Mesodermal cell (in vitro differentiated cells): ENCODE data around the gene DISC1.
"Not testable (repeated sequence)": the region's sequence is repeated elsewhere in the genome, so short reads cannot be mapped to it uniquely, and the experiment has no call there.

Experiments used
- H3K27ac ChIP-seq: 2 replicates; pipeline ENCODE4 v1.7.0; 2013; ENCODE audit warnings: mild to moderate bottlenecking, low read depth, low read length, moderate library complexity; ENCODE audit not compliant: severe bottlenecking
- H3K36me3 ChIP-seq: 2 replicates; pipeline ENCODE4 v1.7.1; 2013; ENCODE audit warnings: mild to moderate bottlenecking, low read length, moderate library complexity; ENCODE audit not compliant: control insufficient read depth, insufficient read depth
- H3K4me1 ChIP-seq: one replicate; pipeline ENCODE4 v1.7.1; 2013; ENCODE audit warnings: mild to moderate bottlenecking, low read length; ENCODE audit not compliant: insufficient read depth, control insufficient read depth, poor library complexity, severe bottlenecking
- H3K4me3 ChIP-seq: 2 replicates; pipeline ENCODE4 v1.7.0; 2013; ENCODE audit warnings: low read length, control low read depth, mild to moderate bottlenecking; ENCODE audit not compliant: insufficient read depth, poor library complexity, severe bottlenecking; ENCODE audit errors: extremely low read depth
- H3K9me3 ChIP-seq: 2 replicates; pipeline ENCODE4 v1.7.1; 2013; ENCODE audit warnings: mild to moderate bottlenecking, low read length, moderate library complexity; ENCODE audit not compliant: control insufficient read depth
- WGBS, 2 experiments: methylation state at CpG; one replicate each; pipeline ENCODE4 v1.1.5; 2013; ENCODE audit warnings: missing lambda C conversion rate in 2 of 2; ENCODE audit not compliant: insufficient coverage in 2 of 2; 5-methylcytosine and 5-hydroxymethylcytosine counted together

The DISC1 gene

DNA sequence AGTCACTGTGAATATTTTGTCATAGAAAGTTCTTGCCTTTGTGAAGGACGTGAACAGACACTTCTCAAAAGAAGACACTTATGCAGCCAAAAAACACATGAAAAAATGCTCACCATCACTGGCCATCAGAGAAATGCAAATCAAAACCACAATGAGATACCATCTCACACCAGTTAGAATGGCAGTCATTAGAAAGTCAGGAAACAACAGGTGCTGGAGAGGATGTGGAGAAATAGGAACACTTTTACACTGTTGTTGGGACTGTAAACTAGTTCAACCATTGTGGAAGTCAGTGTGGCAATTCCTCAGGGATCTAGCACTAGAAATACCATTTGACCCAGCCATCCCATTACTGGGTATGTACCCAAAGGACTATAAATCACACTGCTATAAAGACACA lies 33.3 kb upstream of the DISC1 start:
- not testable (repeated sequence) for H3K27ac ChIP-seq, H3K9me3 ChIP-seq, H3K4me1 ChIP-seq, H3K36me3 ChIP-seq, H3K4me3 ChIP-seq
- WGBS, 2 experiments: no CpG with 5 or more reads among the region's 1 CpG

DNA sequence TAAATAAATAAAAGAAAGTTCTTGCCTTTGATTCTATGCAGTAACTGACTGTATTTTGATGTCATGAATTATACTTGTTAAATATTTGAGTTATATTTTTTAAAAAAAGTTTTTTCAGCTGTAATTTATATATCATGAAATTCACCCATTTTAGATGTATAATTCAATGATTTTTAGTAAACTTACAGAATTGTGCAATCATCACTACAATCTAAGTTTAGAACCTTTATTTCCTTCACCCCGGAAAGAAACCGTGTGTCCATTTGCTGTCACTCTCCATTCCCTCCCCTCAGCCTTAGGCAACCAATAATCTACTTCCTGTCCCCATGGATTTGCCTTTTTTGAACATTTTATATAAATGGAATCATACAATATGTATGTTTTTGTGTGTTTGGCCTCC lies 32.5 kb upstream of the DISC1 start:
- 63% methylated on average over 2 of the region's 2 CpGs; no CpG with 5 or more reads in 1 of the 2 experiments for WGBS, 2 experiments
- H3K4me3 ChIP-seq: no peak overlapping the region

DNA sequence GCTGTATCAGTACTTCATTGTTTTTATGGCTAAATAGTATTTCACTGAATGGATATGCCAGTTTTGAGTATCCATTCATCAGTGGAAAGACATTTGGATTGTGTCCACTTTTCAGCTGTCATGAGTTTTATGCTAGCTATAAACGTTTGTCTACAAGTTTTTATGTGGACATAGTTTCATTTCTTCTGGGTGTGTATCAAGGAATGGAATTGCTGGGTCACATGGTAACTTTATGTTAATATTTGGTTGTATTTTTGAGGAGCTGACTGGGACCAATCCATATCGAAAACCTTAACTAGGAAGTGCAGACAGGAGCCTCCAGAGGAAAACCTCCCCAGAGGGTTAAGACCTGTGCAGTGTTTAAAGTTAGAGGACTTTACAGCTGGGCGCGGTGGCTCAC lies 31.8 kb upstream of the DISC1 start:
- no peak overlapping the region for H3K4me3 ChIP-seq
- no peaks in the 10 kb centered on the region for H3K9me3 ChIP-seq
- 82 to 90% methylated on average over 4 of the region's 4 CpGs for WGBS, 2 experiments
- no peak overlapping the region for H3K27ac ChIP-seq
- no peaks in the 10 kb centered on the region for H3K36me3 ChIP-seq
- no peaks in the 10 kb centered on the region for H3K4me1 ChIP-seq

More for the DNA sequence above, 32.5 kb upstream of the DISC1 start:
- Histone ChIP-seq H3K36me3 (no peaks in the 10 kb centered on the region), H3K27ac (no peak overlapping the region), H3K9me3 (no peaks in the 10 kb centered on the region), H3K4me1 (no peaks in the 10 kb centered on the region)

DNA sequence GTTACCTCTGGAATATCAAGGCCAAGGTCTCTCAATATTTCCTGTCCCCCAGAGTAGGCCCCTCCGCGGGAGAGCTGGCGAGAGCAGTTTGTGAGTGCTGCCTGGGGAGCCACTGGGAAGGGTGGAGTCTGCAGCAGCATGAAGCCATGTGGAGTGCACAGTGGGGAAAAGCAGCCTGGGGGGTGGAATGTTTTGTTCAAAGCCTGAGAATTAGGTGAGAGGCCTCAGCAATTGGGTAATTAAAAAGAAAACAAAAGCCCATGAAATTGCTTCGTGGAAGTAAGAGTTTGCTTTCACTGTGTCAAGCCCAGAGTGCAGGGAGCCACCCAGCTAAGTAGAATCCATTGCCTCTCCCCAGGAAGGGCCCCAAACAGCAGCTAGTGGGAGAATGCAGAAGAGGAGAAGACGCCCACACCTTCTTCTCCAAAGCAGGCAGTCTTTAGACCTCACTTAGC lies 30.2 kb upstream of the DISC1 start:
- no peak overlapping the region for H3K27ac ChIP-seq
- no peak overlapping the region for H3K4me3 ChIP-seq
- H3K36me3 ChIP-seq: no peaks in the 10 kb centered on the region
- H3K4me1 ChIP-seq: no peaks in the 10 kb centered on the region
- H3K9me3 ChIP-seq: no peaks in the 10 kb centered on the region
- WGBS, 2 experiments: 41 to 42% methylated on average over 2 to 4 of the region's 5 CpGs

DNA sequence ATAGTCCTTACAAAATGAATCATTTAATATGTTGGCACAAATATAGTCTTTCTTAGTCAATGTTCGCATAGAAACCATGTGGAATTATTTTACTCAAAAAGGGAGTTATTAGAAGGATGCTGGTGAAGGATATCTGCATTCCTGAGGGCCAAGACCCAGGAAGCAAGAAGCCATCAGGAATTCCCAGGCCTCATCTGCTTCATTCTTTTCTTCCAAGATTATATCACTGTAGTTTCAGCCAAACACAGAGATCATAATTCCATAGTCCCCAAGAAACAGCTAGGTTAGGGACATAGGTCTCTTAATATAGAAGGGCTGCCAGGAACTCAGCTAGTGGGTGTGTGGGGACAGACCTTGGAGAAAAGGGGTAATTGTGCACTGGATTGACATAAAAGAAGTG lies 28.6 kb upstream of the DISC1 start:
- H3K4me3 ChIP-seq: no peak overlapping the region
- WGBS, 2 experiments: no CpG with 5 or more reads among the region's 1 CpG
- H3K27ac ChIP-seq: no peak overlapping the region
- no peaks in the 10 kb centered on the region for H3K36me3 ChIP-seq
- H3K4me1 ChIP-seq: no peaks in the 10 kb centered on the region
- no peaks in the 10 kb centered on the region for H3K9me3 ChIP-seq

DNA sequence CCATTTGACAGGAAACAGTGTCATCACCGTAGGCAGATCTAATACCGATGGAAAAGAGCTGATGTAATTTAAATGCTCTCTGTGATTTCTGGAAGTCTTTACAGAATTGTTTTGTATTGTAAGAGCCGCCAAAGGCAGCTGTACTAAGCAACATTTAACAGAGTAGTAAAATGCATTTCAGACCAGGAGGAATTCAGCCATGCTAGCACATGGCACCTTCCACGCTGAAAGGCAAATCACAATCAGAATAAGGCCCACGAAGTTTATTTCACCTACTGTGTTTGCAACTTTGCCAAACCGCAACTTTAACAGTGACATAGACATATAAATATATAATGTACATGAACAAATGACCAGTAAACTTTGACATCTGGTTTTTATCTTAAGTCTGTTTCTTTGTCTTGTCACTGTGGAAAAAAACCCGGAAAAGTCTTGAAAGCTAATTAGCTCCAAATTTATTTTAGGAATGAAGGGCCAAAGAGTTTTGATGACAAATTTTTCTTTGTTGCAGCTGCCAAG lies 26.1 kb upstream of the DISC1 start:
- H3K4me3 ChIP-seq: no peak overlapping the region
- WGBS, 2 experiments: 93 to 95% methylated on average over 2 to 4 of the region's 7 CpGs
- H3K9me3 ChIP-seq: no peaks in the 10 kb centered on the region
- no peak overlapping the region for H3K27ac ChIP-seq
- no peaks in the 10 kb centered on the region for H3K4me1 ChIP-seq
- no peaks in the 10 kb centered on the region for H3K36me3 ChIP-seq

DNA sequence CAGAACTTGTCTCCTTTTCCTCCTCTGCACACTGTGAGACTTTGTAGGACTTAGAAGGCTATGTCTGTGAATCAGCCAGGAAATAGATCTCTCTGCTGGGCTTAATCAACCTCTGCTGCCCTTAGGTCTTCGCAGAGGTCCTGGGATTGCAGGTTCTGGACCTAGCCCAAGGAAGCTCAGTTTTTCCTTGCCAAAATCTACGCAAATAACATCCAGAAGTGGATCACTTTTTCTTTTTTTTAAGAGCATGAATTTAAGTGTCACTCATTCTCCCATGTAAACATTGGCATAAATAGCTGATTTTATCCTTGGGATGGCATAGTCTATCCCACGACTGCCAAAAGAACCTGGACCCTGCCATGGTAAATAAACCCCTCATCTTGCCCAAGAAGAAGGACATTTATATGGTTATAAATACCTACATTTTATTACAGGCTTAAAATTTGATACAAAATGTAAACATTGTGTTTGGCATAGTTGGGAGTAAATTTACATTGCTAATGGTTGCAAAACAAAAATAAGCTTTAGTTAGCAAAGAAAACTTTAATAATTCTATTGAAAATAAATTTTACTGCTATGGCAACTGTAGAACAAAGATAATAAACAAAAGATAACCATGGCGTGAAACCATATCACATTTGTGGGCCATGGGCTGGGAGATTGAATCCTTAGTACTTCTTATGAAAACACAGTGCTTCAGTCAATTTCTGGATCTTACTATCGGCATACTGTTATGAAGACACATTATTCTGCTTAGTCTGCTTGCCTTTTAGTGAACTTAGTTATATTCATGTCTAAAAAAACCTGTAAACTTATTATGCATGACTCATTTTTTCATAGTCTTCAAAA lies 24.5 kb upstream of the DISC1 start:
- Histone ChIP-seq H3K4me3 (no peak overlapping the region), H3K4me1 (no peaks in the 10 kb centered on the region), H3K9me3 (no peaks in the 10 kb centered on the region), H3K36me3 (no peaks in the 10 kb centered on the region), H3K27ac (no peak overlapping the region)
- WGBS, 2 experiments: 86 to 100% methylated on average over 2 of the region's 5 CpGs

DNA sequence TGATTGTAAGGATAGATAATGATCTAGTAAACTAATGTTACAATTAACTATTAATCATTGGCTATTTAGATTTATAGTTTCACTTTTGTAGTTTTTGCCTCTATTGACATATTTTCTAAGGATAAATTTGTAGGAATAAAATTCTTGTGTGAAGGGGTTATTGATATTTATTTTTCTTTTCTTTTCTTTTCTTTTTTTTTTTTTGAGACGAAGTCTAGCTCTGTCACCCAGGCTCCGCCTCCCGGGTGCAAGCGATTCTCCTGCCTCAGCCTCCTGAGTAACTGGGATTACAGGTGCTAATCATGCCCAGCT lies 24.0 kb upstream of the DISC1 start:
- Histone ChIP-seq H3K36me3 (no peaks in the 10 kb centered on the region), H3K9me3 (no peaks in the 10 kb centered on the region), H3K4me3 (no peak overlapping the region), H3K4me1 (no peaks in the 10 kb centered on the region), H3K27ac (no peak overlapping the region)
- WGBS, 2 experiments: 90 to 100% methylated on average over 1 to 2 of the region's 4 CpGs

DNA sequence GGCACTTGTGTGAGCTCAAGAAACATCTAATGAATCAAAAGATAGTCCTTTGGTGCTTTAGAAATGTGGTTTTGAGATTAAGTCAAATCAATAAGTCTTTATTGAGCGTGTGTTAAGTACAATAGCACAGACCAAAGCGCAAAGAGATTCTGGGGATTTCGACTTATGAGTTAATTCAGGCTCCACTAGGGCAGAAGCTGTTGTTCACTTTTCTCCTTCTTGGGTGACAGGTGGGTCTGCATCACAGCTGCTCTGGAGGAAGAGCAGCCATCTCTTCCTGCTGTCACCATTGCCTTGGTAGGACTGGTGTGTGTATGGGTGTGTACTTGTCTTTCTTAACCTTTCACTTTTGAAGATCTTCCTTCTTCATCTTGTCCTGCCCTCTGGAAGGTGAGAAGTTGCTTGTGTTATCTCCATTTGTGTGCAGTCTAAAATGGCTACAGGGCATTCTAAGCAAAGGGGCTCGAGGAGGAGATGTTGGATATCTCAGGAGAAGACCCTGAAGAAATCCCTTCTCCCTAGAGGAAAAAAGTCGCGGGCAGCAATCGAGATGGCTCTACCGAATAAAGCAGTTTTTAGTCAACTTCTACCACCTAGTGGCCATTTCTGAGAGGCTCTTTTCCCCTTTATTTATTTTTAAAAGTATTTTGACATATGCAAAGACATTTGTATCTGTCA lies 22.9 kb upstream of the DISC1 start:
- Histone ChIP-seq H3K9me3 (no peaks in the 10 kb centered on the region), H3K4me1 (no peaks in the 10 kb centered on the region), H3K4me3 (no peak overlapping the region), H3K36me3 (no peaks in the 10 kb centered on the region), H3K27ac (no peak overlapping the region)
- 41 to 73% methylated on average over 4 to 7 of the region's 8 CpGs for WGBS, 2 experiments

DNA sequence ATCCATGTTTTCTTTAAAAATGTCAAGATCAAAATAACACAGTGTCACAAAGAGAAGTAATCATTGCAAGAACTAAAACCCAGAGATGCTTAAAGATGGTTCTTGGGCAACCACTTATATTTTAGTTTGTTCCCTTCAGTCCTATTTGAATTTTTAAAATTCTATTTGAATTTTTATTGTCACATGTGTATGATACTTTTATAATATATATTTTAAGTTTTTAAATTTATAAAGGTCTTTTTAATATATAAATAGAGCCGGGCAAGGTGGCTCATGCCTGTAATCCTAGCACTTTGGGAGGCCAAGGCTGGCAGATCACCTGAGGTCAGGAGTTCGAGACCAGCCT lies 22.3 kb upstream of the DISC1 start:
- H3K27ac ChIP-seq: no peak overlapping the region
- no peak overlapping the region for H3K4me3 ChIP-seq
- no peaks in the 10 kb centered on the region for H3K36me3 ChIP-seq
- WGBS, 2 experiments: no CpG with 5 or more reads among the region's 2 CpGs
- H3K9me3 ChIP-seq: no peaks in the 10 kb centered on the region
- H3K4me1 ChIP-seq: no peaks in the 10 kb centered on the region
